Measurements from ENCODE around the gene ZNF22.

The ZNF22 gene

DNA sequence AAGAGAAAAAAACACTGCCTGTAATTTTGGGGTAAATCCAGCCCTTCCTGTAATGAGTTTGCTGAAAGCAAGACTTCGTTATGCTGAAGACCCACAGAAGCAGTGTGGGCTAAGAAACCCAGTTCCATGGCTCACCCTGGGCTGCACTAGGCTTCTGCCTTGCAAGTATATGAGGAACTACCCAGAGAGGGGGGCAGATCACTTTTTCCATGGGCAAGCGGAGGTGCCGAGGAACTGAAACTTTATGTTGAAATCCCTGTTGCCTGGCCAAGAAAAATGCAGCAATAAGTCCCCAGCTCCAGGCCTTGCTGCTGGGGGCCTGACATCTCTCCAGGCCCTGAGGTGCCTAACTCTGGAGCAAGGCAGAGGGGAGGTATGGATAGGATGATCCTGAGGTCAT is 32.6 kb upstream of the ZNF22 start:
- no peak overlapping the region for H2AFZ ChIP-seq (ENCODE audit: low read depth, low read length)
- peaks cover 11% of the 10 kb centered on the region for H3K36me3 ChIP-seq (ENCODE audit: insufficient read depth, low read length)
- H3K4me1 ChIP-seq (ENCODE audit: insufficient read depth, low read length), result peaks cover 25% of the 10 kb centered on the region
- H3K9me3 ChIP-seq (ENCODE audit: low read length), result peaks cover 1% of the 10 kb centered on the region
- no peaks in the 10 kb centered on the region for H3K27me3 ChIP-seq (ENCODE audit: insufficient read depth, low read length)
- H3K4me3 ChIP-seq (ENCODE audit: low read length), result no peak overlapping the region

DNA sequence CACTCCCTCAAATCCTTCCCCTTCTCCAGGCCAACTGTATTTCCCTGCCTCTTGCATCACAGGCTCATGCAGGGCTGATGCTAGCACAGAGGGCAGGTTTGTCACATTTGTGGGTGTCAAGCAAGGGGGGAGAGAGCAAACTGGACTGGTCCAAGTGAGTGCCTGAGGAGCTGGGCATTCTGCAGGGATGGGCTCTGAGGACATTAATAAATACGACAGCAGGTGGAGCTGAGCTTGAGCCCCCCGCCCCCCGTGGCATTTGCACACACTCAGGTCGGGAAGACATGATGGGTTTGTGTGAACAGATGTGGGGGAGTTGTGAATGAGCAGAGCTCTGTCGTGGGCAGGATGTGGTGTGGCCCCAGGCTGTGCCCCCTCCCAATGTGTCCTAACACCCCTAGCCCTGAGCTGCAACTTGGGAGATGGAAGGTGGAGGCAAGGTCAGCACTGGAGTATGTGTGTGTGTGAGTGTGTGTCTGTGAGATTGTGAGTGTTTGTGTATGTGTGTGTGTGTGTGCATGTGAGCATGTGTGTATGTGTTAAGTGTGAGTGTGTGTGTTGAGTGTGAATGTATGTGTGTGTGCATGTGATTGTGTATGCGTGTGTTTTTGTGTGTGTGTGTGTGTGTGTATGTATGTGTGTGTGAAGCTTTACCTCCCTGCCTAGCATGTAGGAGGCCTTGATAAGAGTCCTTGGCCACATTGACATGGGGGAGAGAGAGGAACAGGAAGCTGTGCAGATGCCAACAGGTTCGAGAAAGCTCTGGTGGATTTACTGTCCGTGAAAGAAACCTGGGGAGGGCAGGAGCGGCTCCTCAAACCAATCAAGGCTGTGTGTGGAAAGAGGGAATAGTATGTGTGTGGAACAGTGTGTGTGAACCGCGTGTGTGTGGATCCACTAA is 32.0 kb upstream of the ZNF22 start:
- Histone ChIP-seq H3K4me3 (ENCODE audit: low read length) (no peak overlapping the region), H2AFZ (ENCODE audit: low read depth, low read length) (no peak overlapping the region), H3K27me3 (ENCODE audit: insufficient read depth, low read length) (no peaks in the 10 kb centered on the region), H3K9me3 (ENCODE audit: low read length) (peaks cover 1% of the 10 kb centered on the region), H3K36me3 (ENCODE audit: insufficient read depth, low read length) (peaks cover 11% of the 10 kb centered on the region), H3K4me1 (ENCODE audit: insufficient read depth, low read length) (peaks cover 18% of the 10 kb centered on the region)

DNA sequence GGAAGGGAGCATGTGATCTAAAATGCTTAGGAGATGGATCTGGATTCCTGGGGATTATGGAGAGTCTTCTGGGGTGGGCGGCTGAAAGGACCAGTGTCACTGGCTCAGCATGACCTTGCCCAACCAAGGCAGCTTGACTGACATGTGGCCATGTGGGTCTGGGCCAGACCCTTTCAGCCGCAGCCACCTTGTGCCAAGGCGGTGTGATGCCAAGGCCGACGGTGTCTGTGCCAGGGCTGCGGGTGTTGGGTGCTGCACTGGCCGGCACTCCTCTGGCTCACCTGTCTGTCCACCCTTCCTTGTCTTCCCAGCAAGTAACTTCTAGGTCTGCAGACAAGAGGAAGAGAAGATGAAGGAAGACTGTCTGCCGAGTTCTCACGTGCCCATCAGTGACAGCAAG is 30.9 kb upstream of the ZNF22 start:
- H3K9me3 ChIP-seq (ENCODE audit: low read length), result peaks cover 1% of the 10 kb centered on the region
- H3K27me3 ChIP-seq (ENCODE audit: insufficient read depth, low read length), result no peaks in the 10 kb centered on the region
- peaks cover 13% of the 10 kb centered on the region for H3K4me1 ChIP-seq (ENCODE audit: insufficient read depth, low read length)
- peaks cover 11% of the 10 kb centered on the region for H3K36me3 ChIP-seq (ENCODE audit: insufficient read depth, low read length)
- H2AFZ ChIP-seq (ENCODE audit: low read depth, low read length), result no peak overlapping the region
- no peak overlapping the region for H3K4me3 ChIP-seq (ENCODE audit: low read length)

DNA sequence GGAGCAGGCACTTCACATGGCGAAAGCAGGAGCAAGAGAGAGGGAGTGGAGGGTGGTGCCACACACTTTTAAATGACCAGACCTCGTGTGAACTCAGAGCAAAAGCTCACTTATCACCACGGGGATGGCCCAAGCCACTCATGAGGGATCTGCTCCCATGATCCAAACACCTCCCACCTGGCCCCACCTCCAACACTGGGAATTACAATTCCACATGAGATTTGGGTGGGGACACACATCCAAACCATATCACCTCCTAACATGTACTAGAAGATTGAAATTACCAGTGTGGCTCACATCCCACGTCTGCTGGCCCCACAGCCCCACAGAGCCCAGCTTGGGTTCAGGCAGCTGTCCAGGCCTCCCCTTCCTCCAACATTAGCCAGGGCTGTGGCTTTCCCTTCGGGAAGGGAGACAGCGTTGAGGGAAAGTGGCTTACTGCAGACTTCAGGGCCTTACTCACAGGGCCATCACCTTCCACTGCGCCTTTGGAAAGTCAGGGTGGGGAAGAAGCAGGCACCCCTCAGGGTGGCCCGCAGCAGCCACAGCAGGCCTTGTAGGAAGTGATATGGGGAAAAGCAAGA is 29.8 kb upstream of the ZNF22 start:
- Histone ChIP-seq H3K4me3 (ENCODE audit: low read length) (no peak overlapping the region), H3K36me3 (ENCODE audit: insufficient read depth, low read length) (peaks cover 11% of the 10 kb centered on the region), H3K4me1 (ENCODE audit: insufficient read depth, low read length) (peaks cover 9% of the 10 kb centered on the region), H3K27me3 (ENCODE audit: insufficient read depth, low read length) (no peaks in the 10 kb centered on the region), H3K9me3 (ENCODE audit: low read length) (peaks cover 1% of the 10 kb centered on the region), H2AFZ (ENCODE audit: low read depth, low read length) (no peak overlapping the region)

DNA sequence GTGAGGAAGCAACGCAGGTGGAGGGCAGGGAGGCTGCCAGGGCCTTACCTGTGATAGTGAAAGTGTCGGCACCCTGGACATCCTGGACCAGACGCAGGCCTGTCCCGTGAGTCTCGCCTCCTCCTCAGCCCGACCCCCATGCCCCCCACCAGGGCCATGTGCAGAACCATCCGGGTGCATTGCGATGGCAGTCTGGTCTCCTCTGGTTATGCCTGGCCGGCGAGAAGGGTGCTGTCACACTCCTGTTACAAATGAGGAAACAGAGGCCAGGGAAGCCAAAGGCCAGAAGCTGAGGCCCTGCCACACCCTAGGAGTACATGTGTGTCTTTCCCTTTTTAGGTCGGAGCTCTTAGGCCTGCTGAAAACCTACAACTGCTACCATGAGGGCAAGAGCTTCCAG is 29.3 kb upstream of the ZNF22 start:
- Histone ChIP-seq H3K27me3 (ENCODE audit: insufficient read depth, low read length) (no peaks in the 10 kb centered on the region), H3K36me3 (ENCODE audit: insufficient read depth, low read length) (peaks cover 11% of the 10 kb centered on the region), H3K4me1 (ENCODE audit: insufficient read depth, low read length) (peaks cover 10% of the 10 kb centered on the region), H2AFZ (ENCODE audit: low read depth, low read length) (no peak overlapping the region), H3K4me3 (ENCODE audit: low read length) (no peak overlapping the region), H3K9me3 (ENCODE audit: low read length) (peaks cover 1% of the 10 kb centered on the region)

DNA sequence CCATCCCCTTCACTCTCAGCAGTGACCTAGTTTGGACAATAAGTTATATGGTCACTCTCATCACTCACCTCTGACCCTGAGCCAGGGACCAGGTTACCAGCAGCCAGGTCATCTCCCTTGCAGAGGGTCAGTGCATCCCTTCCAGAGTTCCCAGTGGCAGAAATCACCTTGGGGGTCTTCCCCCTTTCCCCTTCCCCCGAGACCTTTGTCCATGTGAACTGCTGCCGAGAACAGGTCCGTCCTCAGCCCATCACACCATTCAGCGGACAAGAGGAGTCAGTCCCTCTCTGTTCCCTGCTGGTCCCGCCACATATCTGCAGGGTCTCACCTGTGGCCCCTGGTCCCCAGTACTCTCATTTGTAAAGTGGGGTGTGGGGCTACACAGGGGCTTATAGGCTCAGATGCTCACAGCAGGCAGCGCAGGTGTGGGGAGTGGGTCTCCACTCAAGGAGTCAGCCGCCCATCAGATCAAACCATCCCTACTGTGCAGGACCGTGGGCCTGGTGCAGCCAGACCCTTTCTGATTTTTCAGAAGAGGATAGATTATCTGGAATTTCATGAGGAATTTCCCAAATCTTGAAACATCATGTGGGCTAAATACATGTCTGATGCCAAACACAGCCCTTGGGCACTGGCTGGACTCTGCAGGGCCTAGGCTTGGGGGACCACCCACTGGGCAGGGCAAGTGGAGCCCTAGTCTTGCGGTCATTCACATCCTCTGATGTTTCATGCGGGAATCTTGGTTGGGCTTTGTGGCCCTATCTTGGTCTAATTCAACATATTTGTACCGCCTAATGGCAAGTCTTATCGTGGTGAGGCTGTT is 28.6 kb upstream of the ZNF22 start:
- Histone ChIP-seq H3K4me1 (ENCODE audit: insufficient read depth, low read length) (peaks cover 10% of the 10 kb centered on the region), H3K36me3 (ENCODE audit: insufficient read depth, low read length) (peaks cover 11% of the 10 kb centered on the region), H2AFZ (ENCODE audit: low read depth, low read length) (no peak overlapping the region), H3K9me3 (ENCODE audit: low read length) (peaks cover 1% of the 10 kb centered on the region), H3K27me3 (ENCODE audit: insufficient read depth, low read length) (no peaks in the 10 kb centered on the region), H3K4me3 (ENCODE audit: low read length) (no peak overlapping the region)

DNA sequence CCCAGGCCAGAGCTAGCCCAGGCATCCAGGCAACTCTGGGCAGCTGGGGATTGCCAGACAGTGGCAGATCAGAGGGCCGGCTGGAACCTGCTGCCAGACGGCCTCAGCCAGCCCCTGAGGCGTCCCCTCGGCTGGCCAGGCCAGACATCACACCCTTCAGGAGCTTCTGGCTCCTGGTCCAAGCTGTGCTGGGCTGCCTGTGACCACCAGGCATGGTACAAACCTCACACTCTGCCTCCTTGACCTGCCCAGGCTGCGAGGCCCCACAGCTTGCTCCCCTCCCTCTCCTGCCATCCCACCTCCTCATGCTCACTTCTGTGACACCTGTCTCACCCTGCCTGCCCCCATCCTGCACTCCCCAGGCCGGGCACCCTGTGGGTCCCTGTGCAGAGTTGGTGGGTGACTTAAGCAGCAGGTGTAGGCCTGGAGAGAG is 27.8 kb upstream of the ZNF22 start:
- peaks cover 1% of the 10 kb centered on the region for H3K9me3 ChIP-seq (ENCODE audit: low read length)
- H3K4me3 ChIP-seq (ENCODE audit: low read length), result no peak overlapping the region
- peaks cover 11% of the 10 kb centered on the region for H3K4me1 ChIP-seq (ENCODE audit: insufficient read depth, low read length)
- H3K36me3 ChIP-seq (ENCODE audit: insufficient read depth, low read length), result peaks cover 11% of the 10 kb centered on the region
- H2AFZ ChIP-seq (ENCODE audit: low read depth, low read length), result no peak overlapping the region
- H3K27me3 ChIP-seq (ENCODE audit: insufficient read depth, low read length), result no peaks in the 10 kb centered on the region

DNA sequence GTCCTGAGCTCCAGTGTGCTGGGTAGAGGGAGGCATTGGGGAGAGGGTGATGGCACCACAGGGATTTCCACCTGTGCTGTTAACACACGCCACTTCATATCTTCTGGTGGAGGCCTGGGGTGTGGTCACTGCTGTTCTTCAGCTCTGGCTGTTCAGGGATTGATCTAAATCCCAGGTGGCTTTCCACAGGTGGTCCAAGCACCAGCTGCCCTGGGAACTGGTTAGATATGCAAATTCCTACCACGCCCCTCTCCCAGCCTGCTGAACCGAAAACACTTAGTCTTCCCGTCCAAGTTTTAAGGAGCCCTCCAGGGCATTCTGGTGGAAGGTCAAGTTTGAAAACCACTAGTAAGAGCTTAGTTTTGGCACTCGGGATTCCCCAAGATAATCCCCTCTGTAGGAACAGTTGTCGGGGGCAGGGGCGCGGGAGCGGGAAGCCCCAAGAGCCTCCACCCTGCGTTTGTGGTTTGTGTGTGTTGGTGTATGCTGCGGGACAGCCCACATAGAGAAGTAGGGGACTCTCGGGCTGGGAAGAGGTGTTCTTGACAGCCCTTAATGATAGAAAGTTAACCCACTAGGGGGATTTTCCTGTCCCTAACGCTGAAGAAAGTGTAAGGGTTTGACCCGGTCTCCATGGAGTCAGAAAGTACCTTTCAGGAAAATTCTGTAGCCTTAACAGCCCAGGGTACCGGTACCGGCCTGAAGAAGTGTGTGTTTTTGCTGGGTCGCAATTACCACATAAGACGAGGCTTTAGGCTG is 27.2 kb upstream of the ZNF22 start:
- Histone ChIP-seq H2AFZ (ENCODE audit: low read depth, low read length) (no peak overlapping the region), H3K4me3 (ENCODE audit: low read length) (no peak overlapping the region), H3K27me3 (ENCODE audit: insufficient read depth, low read length) (no peaks in the 10 kb centered on the region), H3K36me3 (ENCODE audit: insufficient read depth, low read length) (peaks cover 11% of the 10 kb centered on the region), H3K4me1 (ENCODE audit: insufficient read depth, low read length) (peaks cover 17% of the 10 kb centered on the region), H3K9me3 (ENCODE audit: low read length) (peaks cover 1% of the 10 kb centered on the region)

DNA sequence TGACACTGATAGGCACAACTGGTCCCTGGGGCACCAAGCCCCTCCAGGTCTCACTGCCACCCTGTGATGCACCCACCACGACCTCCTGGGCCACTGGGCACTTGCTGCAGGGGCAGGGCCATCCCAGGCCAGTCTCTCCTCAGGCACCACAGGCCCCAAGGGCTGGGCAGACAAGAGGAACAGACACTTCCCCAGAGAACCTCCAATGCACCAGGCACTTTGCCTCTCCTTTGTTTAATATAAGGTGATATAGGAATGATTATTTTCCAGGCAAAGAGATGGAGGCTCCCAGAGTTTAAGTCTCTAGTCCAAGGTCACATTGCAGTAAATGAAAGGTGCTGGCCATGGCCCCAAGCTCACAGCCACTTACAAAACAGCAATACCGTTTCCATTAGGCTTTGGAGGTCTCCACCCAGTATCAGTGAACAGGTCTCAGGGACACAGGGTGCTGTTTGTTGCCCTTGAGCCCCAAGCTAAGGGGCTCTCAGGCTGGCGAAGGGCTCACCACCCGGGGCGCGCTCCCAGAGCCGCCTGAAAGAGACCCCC is 26.6 kb upstream of the ZNF22 start:
- Histone ChIP-seq H3K4me1 (ENCODE audit: insufficient read depth, low read length) (peaks cover 23% of the 10 kb centered on the region), H3K9me3 (ENCODE audit: low read length) (peaks cover 1% of the 10 kb centered on the region), H2AFZ (ENCODE audit: low read depth, low read length) (no peak overlapping the region), H3K36me3 (ENCODE audit: insufficient read depth, low read length) (peaks cover 11% of the 10 kb centered on the region), H3K4me3 (ENCODE audit: low read length) (no peak overlapping the region), H3K27me3 (ENCODE audit: insufficient read depth, low read length) (no peaks in the 10 kb centered on the region)

DNA sequence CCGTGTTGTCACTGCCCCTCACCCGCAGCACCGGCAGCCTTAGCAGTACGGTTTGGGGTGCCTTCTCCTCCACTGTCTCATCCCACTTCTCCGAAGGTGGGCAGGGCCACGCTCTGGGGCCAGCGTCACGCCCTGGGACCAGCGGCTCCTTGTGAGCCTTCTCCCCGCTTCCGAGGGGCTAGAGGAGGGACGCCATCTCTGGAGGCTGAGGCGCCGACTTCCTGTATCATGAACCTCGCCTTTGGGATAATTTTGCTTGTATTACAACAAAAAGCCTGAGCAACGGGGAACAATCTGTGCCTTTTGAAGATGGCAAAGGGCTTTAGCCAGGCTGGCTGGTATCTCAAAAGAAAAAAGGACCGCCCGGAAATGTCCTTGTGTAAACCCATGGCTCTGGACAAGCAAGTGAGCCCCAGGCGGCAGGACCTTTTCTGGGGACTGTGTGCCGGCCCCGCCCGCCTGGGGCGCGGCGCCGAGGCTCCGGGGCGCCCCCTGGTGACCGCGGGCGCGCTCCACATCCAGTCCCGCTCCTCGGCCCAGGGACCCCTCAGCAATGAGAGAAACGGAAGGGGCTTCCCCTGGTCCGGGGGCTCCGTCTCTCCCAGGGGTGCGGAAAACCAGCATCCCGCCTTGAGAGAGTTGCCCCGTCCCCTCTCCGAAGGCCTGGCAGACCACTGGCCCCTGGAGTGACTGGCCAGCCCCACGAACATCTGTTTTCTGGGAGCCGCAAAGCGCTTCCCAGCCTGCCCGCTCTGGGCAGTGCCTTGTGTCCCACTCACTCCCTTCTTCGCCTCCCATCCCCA is 25.9 kb upstream of the ZNF22 start:
- Histone ChIP-seq H3K27me3 (ENCODE audit: insufficient read depth, low read length) (no peaks in the 10 kb centered on the region), H2AFZ (ENCODE audit: low read depth, low read length) (no peak overlapping the region), H3K36me3 (ENCODE audit: insufficient read depth, low read length) (peaks cover 11% of the 10 kb centered on the region), H3K4me3 (ENCODE audit: low read length) (no peak overlapping the region), H3K4me1 (ENCODE audit: insufficient read depth, low read length) (peaks cover 28% of the 10 kb centered on the region), H3K9me3 (ENCODE audit: low read length) (peaks cover 1% of the 10 kb centered on the region)

DNA sequence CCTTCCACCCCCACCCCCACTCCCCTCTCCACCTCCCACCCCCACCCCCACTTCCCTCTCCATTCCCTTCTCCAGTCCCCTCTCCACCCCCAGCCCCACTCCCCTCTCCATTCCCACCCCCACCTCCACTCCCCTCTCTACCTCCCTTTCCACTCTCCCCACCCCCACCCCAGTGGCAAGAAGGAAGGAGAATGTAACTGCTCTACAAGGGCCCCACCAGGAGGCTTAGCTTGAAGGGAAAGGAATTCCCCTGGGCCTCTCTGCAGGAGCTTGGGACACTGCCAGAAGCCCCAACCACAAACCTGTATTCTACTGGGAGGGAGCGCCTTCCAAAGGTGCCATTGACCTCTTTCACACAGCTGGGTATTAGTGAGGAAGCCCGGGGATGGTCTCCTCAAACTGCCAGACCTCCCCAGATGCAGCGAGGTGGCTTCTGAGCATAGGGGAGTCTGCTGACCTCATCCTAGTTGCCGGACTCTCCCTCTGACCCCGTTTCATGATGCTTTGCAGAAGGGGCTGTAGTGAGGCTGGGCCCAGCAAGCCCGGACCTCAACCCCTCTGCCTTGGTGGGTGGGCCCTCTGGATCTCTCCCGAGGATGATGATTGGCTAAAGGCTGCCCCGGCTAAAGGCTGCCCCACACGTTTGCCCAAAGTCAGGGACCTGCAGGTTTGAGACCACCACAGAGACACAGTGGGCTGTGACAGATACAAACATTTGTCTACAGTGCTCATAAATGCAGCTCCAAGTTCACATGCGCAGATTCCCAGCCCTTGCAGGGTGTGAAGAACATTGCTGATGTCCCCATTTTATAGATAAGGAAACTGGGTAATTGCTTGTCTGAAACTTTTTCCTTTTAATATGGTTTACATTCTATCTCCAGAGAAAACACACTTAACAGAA is 25.0 kb upstream of the ZNF22 start:
- Histone ChIP-seq H3K9me3 (ENCODE audit: low read length) (no peaks in the 10 kb centered on the region), H2AFZ (ENCODE audit: low read depth, low read length) (no peak overlapping the region), H3K4me1 (ENCODE audit: insufficient read depth, low read length) (peaks cover 34% of the 10 kb centered on the region), H3K4me3 (ENCODE audit: low read length) (no peak overlapping the region), H3K36me3 (ENCODE audit: insufficient read depth, low read length) (peaks cover 11% of the 10 kb centered on the region), H3K27me3 (ENCODE audit: insufficient read depth, low read length) (no peaks in the 10 kb centered on the region)

Data from neuron (in vitro differentiated cells).